GM18526 (cell line): ENCODE results near the gene RGP1.

ENCODE experiments used
- POLR2A ChIP-seq: IDR thresholded peaks from 3 replicates; pipeline ENCODE4 v1.6.1; 2011; ENCODE audit not compliant: insufficient read length; ENCODE audit errors: extremely low read depth

RGP1 gene

DNA sequence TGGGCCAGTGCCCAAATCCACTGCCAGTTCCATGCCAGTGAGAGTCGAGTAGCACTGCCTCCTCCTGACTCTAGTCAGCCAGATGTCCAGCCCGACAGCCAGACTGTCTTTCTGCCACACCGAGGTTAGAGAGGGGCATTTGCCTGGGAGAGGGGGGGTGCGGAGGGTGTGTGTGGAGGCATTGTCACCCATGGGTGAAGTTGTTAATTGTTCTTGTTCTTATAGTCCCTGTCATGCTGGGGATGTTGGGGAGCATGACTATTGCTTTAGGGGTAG is 1.1 kb downstream of the RGP1 start:
- no peak for TF ChIP-seq POLR2A

DNA sequence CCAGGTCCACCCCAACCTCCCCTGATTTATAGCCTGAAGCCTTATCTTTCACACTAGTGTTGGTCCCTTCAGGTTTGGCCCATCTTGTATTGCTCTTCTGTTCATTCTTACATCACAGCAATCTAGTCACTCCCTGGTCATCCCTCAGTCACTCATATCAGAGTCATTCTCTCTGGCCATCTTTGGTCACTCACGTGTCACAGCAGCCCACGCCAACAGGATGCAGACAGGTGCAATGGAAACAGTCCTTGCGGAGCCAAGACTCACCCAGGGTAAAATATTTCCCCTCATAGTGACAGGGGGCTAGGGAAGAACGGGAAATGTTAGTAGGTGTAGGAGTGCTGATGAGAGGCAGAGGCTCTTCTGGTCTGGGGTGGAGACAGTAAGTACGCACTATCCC is 4.4 kb downstream of the RGP1 start:
- no peak for TF ChIP-seq POLR2A

DNA sequence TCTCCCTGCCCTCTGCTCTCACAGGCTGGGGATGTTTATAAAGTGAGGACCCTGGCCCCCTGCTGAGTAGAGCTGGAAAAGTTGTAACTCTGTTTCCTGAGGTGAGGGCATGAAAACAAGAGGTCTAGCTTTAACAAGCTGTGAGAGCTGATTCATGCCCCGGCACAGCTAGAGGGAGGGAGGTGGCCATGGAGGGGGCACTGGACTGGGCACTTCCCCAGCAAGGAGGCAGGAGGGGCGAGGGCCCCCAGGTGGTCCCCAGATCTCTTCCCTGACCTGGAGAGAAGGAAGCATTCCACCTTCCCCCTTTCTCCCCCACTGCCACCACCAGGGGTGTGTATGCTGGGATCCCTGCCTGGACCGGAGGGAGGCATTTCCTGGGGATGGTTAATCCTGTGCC is 5.2 kb downstream of the RGP1 start, which contains the start of gene MSMP:
MSMP (minus strand) TSS at position 13 of the 400 bp plus-strand sequence. CDS start 147 bp downstream, outside the sequence.
- no peak for TF ChIP-seq POLR2A

DNA sequence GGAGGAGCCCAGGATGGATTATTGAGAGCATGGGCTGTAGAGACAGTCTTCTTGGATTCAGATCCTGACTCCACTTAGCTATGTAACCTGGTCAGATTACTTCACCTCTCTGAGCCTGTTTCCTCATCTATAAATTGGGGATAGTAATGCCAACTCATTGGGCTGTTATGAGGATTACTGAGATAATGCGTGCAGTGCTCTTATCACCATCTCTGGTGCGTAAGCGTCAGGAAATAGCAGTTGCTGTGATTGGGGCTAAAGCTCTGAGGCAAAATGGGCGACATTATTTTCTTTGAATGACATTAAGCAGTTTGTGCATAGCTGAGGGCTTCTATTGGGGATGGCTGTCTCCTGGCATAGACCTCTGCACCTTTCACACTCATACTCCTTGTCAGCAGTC is 6.0 kb downstream of the RGP1 start:
- no peak for TF ChIP-seq POLR2A

DNA sequence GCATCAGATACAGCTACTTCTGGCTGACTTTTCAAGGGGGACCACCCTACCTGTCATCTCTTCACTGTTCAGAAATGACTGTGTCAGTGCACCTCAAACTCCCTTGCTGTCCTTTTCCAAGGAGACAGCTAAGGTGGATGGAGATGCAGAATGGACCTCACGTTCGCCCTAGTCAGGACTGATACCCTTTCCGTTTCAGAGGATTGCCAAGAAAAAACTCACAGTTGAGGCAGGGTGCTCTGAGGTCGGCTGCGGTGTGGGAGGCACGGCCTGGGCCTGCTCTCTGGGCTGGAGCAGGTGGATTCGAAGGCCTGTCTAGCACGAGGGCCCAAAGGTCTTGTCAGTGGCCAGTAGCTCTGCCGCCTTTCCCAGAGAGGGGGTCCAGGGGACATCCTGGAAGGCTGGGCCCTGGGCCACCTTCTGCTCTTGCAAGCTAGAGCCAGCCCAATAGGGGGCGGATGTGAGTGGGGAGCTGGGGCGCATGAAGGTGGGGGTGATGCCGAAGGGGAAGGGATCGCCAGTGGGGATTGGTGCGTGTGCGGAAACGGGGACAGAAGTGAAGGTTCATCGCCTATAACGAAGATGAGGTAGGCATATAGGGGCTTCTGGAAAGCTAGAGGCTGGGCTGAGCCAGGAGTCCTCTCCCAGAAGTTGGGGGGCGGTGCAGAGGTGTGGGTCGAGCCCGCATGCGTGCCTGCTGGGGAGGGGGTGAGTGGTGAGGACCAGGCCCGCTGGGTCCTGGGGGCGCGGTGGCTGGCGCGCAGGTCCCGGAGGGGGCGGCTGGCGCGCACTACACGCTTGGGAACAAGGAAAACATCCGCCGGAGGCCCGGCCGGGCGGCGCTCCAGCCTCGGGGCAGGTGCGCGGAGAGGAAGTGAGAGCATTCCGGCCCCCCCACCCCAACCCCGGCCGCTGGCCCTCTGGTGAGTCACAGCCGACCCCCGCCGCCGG is 7.5 kb downstream of the RGP1 start:
- TF ChIP-seq POLR2A, result peak; percentile 31

DNA sequence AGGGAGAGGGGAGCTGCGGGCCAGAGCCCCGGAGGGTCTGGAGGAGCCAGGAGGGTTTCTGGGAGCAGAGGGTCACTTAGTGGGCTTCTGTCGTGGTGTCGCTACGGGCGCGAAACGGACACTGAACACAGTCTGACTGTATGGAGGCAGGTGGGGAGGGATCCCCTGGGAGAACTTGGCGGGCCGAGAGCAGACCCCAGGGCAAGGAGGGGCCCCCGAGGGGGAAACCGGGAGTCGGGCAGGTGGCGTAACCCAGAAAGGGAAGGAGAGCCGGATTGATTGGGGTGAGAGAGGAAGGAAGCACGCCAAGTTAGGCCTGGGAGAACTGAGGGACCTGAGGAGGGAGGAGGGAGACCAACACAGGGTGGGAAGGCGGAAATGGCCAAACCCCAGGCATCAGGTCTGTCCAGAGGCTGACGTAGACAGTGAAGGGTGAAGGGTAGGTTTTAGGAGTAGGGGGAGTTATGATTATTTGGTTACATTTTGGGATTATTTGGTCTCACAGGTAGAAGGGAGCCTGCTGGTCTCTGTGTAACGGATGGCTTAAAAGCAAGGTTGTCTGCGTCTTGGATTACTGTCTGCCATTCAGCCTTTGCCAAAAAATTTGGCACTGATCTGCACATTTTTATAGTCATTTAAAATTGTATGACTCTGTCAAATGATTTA is 8.3 kb downstream of the RGP1 start:
- no peak for TF ChIP-seq POLR2A

DNA sequence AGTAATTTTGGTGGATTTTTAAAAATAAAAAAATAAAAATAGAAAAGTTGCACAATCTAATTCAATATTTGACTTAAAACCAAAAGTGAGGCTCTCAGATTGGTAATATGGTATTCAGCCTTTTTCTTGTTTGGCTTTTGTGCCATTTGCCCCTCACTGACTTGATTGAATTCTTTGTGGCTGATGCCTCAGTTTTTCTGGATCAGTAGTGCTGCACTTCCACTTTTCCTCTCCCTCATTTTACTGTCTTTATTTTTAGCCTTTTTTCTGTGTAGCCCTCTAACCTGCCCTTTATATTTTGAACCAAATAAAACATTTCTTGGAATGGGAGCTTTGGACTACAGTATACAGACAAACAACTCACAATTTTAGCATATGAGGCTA is 8.8 kb downstream of the RGP1 start:
- TF ChIP-seq POLR2A, result no peak

DNA sequence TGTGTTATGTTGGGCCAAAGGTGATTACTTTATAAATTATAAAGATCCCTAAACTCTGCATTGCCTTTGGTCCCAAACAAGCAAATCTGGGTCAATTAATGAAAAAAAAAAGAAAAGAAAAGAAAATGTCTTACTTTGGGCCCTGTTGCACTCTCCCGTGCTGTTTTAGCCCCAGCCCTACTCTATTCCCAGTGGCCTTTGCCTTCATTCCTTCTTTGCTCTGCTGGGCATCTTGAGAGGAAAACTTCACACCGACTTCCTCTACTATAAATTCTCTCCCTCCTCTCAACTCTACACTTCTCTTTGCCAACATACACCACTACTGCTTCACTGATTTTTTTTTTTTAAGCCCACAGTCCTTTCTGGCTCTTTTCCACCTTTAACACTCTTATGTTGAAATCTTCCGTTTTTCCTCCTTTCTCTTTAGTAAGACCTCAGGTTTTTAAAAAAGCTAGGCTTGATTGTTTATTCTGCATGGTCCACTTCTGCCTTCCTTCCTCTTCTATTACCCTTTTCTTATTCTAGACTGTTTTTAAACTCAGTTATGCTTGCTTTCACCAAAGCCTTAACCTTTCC is 9.5 kb downstream of the RGP1 start:
- no peak for TF ChIP-seq POLR2A

DNA sequence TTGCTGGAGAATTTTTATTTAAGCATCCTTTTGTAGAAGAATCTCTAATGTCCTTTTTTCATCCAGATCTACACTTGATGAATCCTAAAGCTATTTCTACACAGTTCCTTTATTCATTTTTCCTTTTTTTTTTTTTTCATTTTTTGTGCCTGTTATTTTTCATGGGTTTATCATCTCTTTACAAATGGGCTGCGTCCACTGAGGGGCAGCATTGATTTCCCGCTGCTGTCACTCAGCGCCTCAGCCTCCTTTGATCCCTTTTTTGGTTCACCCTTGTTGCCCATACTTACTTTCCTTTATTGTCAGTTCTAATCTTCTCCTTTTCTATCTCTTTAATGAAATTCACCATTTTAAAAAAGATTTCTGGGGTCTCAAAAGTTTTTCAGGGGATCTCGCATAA is 10.7 kb downstream of the RGP1 start:
- no peak for TF ChIP-seq POLR2A

DNA sequence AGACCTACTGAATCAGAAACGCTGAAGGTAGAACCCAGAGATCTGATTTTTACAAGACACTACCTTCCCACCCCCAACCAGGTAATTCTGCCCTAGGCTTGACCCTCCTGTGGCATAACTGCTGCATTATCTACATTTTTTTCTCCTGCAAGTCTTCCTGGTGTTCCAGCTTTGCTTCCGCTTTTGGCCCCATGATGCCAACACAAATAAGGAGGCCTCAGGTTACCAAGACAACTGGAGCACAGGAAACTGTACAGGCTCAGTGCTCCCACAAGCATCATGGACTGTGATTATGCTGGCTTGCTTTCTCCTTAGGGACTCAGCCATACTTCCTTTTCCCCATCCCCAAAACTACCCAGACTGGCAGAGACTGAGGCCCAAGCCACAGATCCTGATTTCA is 11.6 kb downstream of the RGP1 start:
- TF ChIP-seq POLR2A, result no peak

DNA sequence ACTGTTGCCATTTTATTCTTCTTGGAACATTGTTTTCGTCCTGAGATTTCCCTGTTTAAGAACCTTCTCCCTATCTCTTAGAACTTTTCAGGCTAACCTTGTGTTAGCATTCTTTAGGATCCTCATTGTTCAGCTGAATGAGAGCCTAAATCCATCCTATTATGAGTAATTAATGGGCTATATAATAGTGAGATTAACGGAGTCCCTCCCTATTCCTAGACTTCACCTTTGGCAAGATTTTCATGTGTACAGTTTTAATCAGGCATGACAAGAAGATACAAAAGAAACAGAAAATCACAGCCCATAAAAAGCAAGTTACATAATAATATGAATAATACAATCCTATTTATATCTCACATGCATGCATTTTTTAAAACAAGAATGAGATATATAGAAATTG is 14.1 kb downstream of the RGP1 start:
- TF ChIP-seq POLR2A, result no peak

DNA sequence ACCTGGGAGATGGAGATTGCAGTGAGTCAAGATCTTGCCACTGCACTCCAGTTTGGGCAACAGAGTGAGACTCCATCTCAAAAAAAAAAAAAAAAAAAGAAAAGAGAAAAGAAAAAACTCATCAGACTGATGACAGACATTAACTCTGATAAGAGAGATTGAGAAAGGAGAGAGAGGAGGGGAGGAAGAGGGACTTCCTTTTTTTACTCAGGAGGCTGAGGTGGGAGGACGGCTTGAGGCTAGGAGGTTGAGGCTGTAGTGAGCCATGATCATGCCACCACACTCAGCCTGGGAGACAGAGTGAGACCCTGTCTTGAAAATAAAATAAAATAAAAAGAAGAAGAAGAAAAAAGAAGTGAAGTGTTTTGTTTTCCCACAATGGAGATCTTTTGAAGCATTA is 14.7 kb downstream of the RGP1 start:
- no peak for TF ChIP-seq POLR2A

DNA sequence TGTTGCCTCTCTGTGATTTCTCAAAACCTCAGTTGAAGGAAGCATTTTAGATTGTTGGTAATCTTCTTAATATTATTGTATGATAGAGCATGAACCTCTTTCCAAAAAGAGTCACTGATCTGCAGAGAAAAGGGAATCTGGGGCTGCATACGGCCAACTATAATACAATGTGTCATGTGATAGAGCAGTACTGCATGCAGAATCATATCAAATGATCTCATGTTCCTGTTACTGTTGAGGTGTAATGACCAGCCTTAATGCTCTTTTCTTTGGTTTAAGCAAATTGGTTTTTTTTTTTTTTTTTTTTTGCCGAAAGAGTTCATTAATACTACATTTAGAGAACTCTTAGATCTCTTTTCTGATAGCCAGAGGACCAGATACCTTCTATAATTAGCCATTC is 17.9 kb downstream of the RGP1 start:
- no peak for TF ChIP-seq POLR2A

DNA sequence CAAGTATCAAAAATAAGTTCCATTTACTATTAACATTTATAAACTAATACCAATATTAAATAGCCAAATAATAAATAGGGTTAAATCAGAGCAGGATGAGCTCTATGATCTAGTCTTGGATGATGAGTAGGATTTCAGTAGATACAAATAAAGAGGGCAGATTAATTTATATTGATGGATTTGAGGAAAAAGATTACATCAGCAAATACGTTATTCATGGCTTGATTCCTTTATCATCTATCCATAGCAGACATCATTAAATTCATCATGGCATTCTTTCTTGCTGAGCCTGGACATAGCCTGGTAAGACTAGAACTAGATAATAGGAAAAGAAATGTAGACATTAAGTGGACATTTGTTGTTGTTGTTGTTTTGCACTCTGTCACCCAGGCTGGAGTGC is 18.4 kb downstream of the RGP1 start:
- no peak for TF ChIP-seq POLR2A

DNA sequence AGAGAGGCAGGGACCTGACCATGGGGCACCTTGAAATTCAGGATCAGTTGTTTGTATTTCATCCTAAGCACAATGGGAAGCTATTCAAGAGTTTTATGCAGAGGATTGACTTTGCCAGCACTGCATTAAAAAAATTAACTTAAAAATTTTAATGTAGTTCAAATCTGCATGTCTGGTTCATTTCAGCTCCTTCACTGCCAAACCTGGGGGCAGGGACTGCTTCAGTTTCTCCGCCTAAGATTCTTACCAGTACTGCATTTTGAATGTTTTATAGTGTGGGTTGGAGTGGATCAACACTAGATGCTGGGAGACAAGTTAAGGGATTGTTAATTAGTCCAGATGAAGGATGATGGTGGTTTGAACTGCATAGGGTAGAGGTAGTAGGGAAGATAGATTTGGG is 20.7 kb downstream of the RGP1 start:
- no peak for TF ChIP-seq POLR2A

DNA sequence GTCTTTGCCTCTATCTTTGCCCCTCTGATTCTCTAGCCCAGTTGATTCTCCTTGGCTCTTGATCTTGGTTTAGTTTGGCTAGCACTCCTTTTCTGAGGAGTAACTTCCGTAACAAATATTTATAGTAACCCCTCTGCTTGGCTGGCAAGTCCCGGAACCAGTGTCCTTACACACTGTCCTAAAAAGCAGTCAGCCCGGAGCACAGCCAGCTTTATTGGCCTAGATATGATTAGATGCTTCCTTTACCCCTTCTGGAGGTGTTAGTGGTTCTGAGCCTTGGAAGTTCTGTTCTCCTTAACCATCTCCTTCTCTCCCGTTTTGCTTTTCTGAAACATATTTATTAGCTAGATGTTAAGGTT is 22.0 kb downstream of the RGP1 start:
- no peak for TF ChIP-seq POLR2A
